B cell (primary cell): ENCODE measurements around the gene MARCHF3. TPM values are rescaled to one million over a fixed set of nuclear protein-coding genes. Genes with fewer than 3 reads are reported as not detected.
"Not testable (repeated sequence)": the region's sequence is repeated elsewhere in the genome, so short reads cannot be mapped to it uniquely, and the experiment has no call there.

Experiments used
- ATAC-seq: fragments of 200-7000 bp; cut with Tn5 transposase; one replicate; pipeline ENCODE4 v1.10.0; 2021; ENCODE audit warnings: low read depth, mild to moderate bottlenecking, moderate number of reproducible peaks, moderate library complexity
- CTCF ChIA-PET: fragments of 350-600 bp; sonication (Branson Sonifier 250); formaldehyde crosslinking; loops from one replicate; lab custom pipeline; 2021; ENCODE audit warnings: antibody characterized with exemption, inconsistent platforms; lab: Charles Lee
- POLR2A ChIA-PET: fragments of 350-600 bp; sonication (Branson Sonifier 250); formaldehyde crosslinking; loops from one replicate; lab custom pipeline; 2021; ENCODE audit warnings: antibody characterized with exemption; lab: Charles Lee
- DNase-seq: peaks from one replicate; pipeline ENCODE4 v3.0.0; 2013
- H2AFZ ChIP-seq: 2 replicates; pipeline ENCODE4 v1.6.1; 2012; ENCODE audit warnings: mild to moderate bottlenecking, low read depth, low read length; ENCODE audit not compliant: insufficient read depth, poor library complexity, severe bottlenecking
- H3K27ac ChIP-seq, 2 donors: 1 replicate in 1 of 2; 2 replicates in 1 of 2; pipeline ENCODE4 v1.5.1; 2012 to 2013; ENCODE audit warnings: low read length in 2 of 2, mild to moderate bottlenecking in 2 of 2, moderate library complexity in 1 of 2
- H3K27me3 ChIP-seq, 4 experiments: fragments of 200-600 bp in 1 of 4; sonication (generic) in 1 of 4; replicated peaks in 1 of 4; 1 replicate in 2 of 4; 2 replicates in 2 of 4; pipeline versions ENCODE4 v1.6.1 to v1.7.0; 2013 to 2016; ENCODE audit warnings: low read length in 3 of 4, mild to moderate bottlenecking in 2 of 4, mixed read lengths in 1 of 4, moderate library complexity in 1 of 4; ENCODE audit not compliant: insufficient read depth in 4 of 4, control insufficient read depth in 3 of 4; ENCODE audit errors: control extremely low read depth in 1 of 4
- H3K36me3 ChIP-seq, 2 experiments: replicated peaks in 1 of 2; 1 replicate in 1 of 2; 2 replicates in 1 of 2; pipeline versions ENCODE4 v1.6.1 to v1.7.1; 2013; ENCODE audit warnings: low read length in 1 of 2; ENCODE audit not compliant: insufficient read depth in 2 of 2, control insufficient read depth in 1 of 2; ENCODE audit errors: control extremely low read depth in 1 of 2, extremely low read depth in 1 of 2
- H3K4me1 ChIP-seq, 2 donors: fragments of 200-600 bp in 1 of 2; sonication (generic) in 1 of 2; 1 replicate in 1 of 2; 2 replicates in 1 of 2; pipeline versions ENCODE4 v1.5.1 to v1.6.1; 2013 to 2017; ENCODE audit warnings: low read length in 2 of 2; ENCODE audit not compliant: control insufficient read depth in 2 of 2, insufficient read depth in 2 of 2
- H3K4me2 ChIP-seq: replicated peaks from 2 replicates; pipeline ENCODE3; 2012; ENCODE audit warnings: mild to moderate bottlenecking, low read depth, low read length; ENCODE audit not compliant: poor library complexity, severe bottlenecking
- H3K4me3 ChIP-seq, 5 experiments: fragments of 200-600 bp in 1 of 5; sonication (generic) in 1 of 5; 1 replicate in 3 of 5; 2 replicates in 2 of 5; pipeline versions ENCODE4 v1.5.1 to v1.7.0; 2011 to 2016; ENCODE audit warnings: low read length in 4 of 5, mild to moderate bottlenecking in 4 of 5, low read depth in 2 of 5, control low read depth in 1 of 5, moderate library complexity in 1 of 5; ENCODE audit not compliant: insufficient read depth in 1 of 5; ENCODE audit errors: control extremely low read depth in 1 of 5, extremely low read depth in 1 of 5
- H3K79me2 ChIP-seq: fragments of 200-600 bp; sonication (generic); one replicate; pipeline ENCODE4 v1.6.0; 2016; ENCODE audit warnings: low read length; ENCODE audit not compliant: control insufficient read depth, insufficient read depth
- H3K9ac ChIP-seq: fragments of 200-600 bp; sonication (generic); 2 replicates; pipeline ENCODE4 v1.6.1; 2017; ENCODE audit warnings: mild to moderate bottlenecking, low read length, moderate library complexity
- H3K9me3 ChIP-seq, 3 donors: one replicate each; pipeline versions ENCODE4 v1.6.1 to v1.7.1; 2013; ENCODE audit warnings: low read length in 2 of 3; ENCODE audit not compliant: control insufficient read depth in 2 of 3, insufficient read depth in 1 of 3; ENCODE audit errors: control extremely low read depth in 1 of 3
- H4K20me1 ChIP-seq: 2 replicates; pipeline ENCODE4 v1.6.0; 2012; ENCODE audit warnings: mild to moderate bottlenecking, low read length; ENCODE audit not compliant: insufficient read depth, control insufficient read depth, poor library complexity, severe bottlenecking
- H3K27ac Mint-ChIP-seq: one replicate; pipeline ENCODE4 v1.8.0; 2021; ENCODE audit warnings: mixed read lengths
- H3K27me3 Mint-ChIP-seq: one replicate; pipeline ENCODE4 v1.8.0; 2021; ENCODE audit warnings: mixed read lengths
- H3K4me1 Mint-ChIP-seq: one replicate; pipeline ENCODE4 v1.8.0; 2021; ENCODE audit warnings: mixed read lengths
- H3K4me3 Mint-ChIP-seq: one replicate; pipeline ENCODE4 v1.8.0; 2021; ENCODE audit warnings: mixed read lengths
- H3K9me3 Mint-ChIP-seq: one replicate; pipeline ENCODE4 v1.8.0; 2022; ENCODE audit warnings: mixed read lengths; ENCODE audit not compliant: insufficient read depth
- CTCF ChIP-seq: fragments of 200-600 bp; IDR thresholded peaks from one replicate; pipeline ENCODE4 v1.8.0; 2022; ENCODE audit warnings: antibody characterized with exemption, mild to moderate bottlenecking
- EZH2 ChIP-seq: IDR thresholded peaks from 2 replicates; pipeline ENCODE4 v1.6.1; 2012; ENCODE audit warnings: borderline replicate concordance, low read depth, mild to moderate bottlenecking, moderate library complexity, low read length; ENCODE audit not compliant: insufficient read depth, poor library complexity, severe bottlenecking
- WGBS: methylation state at CpG from one replicate; pipeline ENCODE4 v1.1.5; 2013; ENCODE audit warnings: missing lambda C conversion rate; ENCODE audit not compliant: insufficient coverage; 5-methylcytosine and 5-hydroxymethylcytosine counted together
- intact Hi-C: fragments of 100-400 bp; cut with micrococcal nuclease; formaldehyde crosslinking; loops from one replicate; pipeline ENCODE4 v1.10.0; 2022
- polyA plus RNA-seq: library from polyadenylated mRNA; depleted of rRNA; stranded (reverse); fragments of >200 nt; gene quantifications from 2 replicates; pipeline ENCODE4 v1.2.3, GENCODE V29; 2012
- total RNA-seq, 2 donors: library from RNA; stranded (reverse); fragments of 120-200 nt in 1 of 2; gene quantifications; 1 replicate in 1 of 2; 2 replicates in 1 of 2; pipeline versions ENCODE4 v1.2.3 to v1.2.4, GENCODE V29; 2013 to 2022

Gene MARCHF3
- total and polyA plus RNA-seq, 2 donors (not counting 1 experiment from before 2014, with no cell fraction given): 31.6 to 35.0 TPM

GRCh38 chr5:126947146-126948010 lies 83.0 kb downstream of the MARCHF3 start:
- no peak overlapping the region for H3K9ac ChIP-seq
- no peak overlapping the region for H3K27ac ChIP-seq
- H2AFZ ChIP-seq: no peak overlapping the region
- peak overlapping the region; percentile 23 for H3K4me3 Mint-ChIP-seq
- ATAC-seq: peak; percentile 65
- peaks cover 0 to 3% of the 10 kb centered on the region in 2 experiments for H3K36me3 ChIP-seq
- no peaks in the 10 kb centered on the region for H3K9me3 ChIP-seq
- no peak overlapping the region for H3K4me3 ChIP-seq
- POLR2A ChIA-PET: no interaction called here
- no peaks in the 10 kb centered on the region for H3K27me3 ChIP-seq
- 100% methylated on average over 2 of the region's 5 CpGs for WGBS
- intact Hi-C loops: no loop called here
- peak overlapping the region; percentile 4 for H3K4me2 ChIP-seq
- no peaks in the 10 kb centered on the region for H3K9me3 Mint-ChIP-seq
- peak; percentile 55 for DNase-seq
- H3K27me3 Mint-ChIP-seq: no peaks in the 10 kb centered on the region
- peaks cover 14 to 16% of the 10 kb centered on the region in 2 donors for H3K4me1 ChIP-seq
- H3K4me1 Mint-ChIP-seq: peaks cover 40% of the 10 kb centered on the region
- CTCF ChIA-PET: no interaction called here
- H3K79me2 ChIP-seq: peaks cover 83% of the 10 kb centered on the region
- peaks cover 18% of the 10 kb centered on the region for H4K20me1 ChIP-seq
- no peak overlapping the region for H3K27ac Mint-ChIP-seq
- TF ChIP-seq EZH2: no peak
- no peak for TF ChIP-seq CTCF

- H3K27ac Mint-ChIP-seq, H3K27me3 ChIP-seq, H3K4me3 Mint-ChIP-seq, POLR2A ChIA-PET, DNase-seq, ATAC-seq, H3K9me3 Mint-ChIP-seq, H3K9ac ChIP-seq, H3K27ac ChIP-seq, H3K9me3 ChIP-seq, H3K36me3 ChIP-seq, intact Hi-C loops, H3K4me2 ChIP-seq, H3K4me3 ChIP-seq, H3K27me3 Mint-ChIP-seq, H2AFZ ChIP-seq: not testable (repeated sequence)
- Histone ChIP-seq H3K79me2 (peaks cover 89% of the 10 kb centered on the region), H3K4me1 (peaks cover 10 to 14% of the 10 kb centered on the region in 2 donors), H4K20me1 (peaks cover 13% of the 10 kb centered on the region)
- WGBS: 100% methylated on average over 3 of the region's 4 CpGs
- CTCF ChIA-PET: interaction anchor here (1.1 to 1.8 kb wide), 2 partner anchors 21 to 77 kb away, joined by 3 to 4 read pairs; no protein-coding TSS in a partner anchor
- H3K4me1 Mint-ChIP-seq: peaks cover 38% of the 10 kb centered on the region
Observed at GRCh38 chr5:126942908-126943307, 87.5 kb downstream of the MARCHF3 start.
